Suprapubic skin (tissue), 4 donors: Measurements from ENCODE around the gene RERE. TPM values are rescaled to one million over a fixed set of nuclear protein-coding genes. Genes with fewer than 3 reads are reported as not detected.

Experiments
- DNase-seq, 2 donors: peaks; one replicate each; pipeline ENCODE4 v3.0.0-alpha.2; 2019; ENCODE audit warnings: low spot score in 2 of 2
- H3K27ac ChIP-seq: fragments of 200-600 bp; sonication (generic); one replicate; pipeline ENCODE4 v1.5.1; 2019
- H3K27me3 ChIP-seq: fragments of 200-600 bp; sonication (generic); one replicate; pipeline ENCODE4 v1.5.1; 2019
- H3K36me3 ChIP-seq: fragments of 200-600 bp; sonication (generic); one replicate; pipeline ENCODE4 v1.5.1; 2019
- H3K4me1 ChIP-seq: fragments of 200-600 bp; sonication (generic); one replicate; pipeline ENCODE4 v1.5.1; 2019
- H3K4me3 ChIP-seq: fragments of 200-600 bp; sonication (generic); one replicate; pipeline ENCODE4 v1.5.1; 2019; ENCODE audit warnings: mild to moderate bottlenecking
- H3K9me3 ChIP-seq: fragments of 200-600 bp; sonication (generic); one replicate; pipeline ENCODE4 v1.5.1; 2019
- CTCF ChIP-seq, 2 donors: fragments of 200-600 bp in 1 of 2; fragments of 450-650 bp in 1 of 2; sonication (generic) in 1 of 2; IDR thresholded peaks; one replicate each; pipeline ENCODE4 v1.5.1; 2016 to 2019; ENCODE audit warnings: antibody characterized with exemption in 2 of 2, mild to moderate bottlenecking in 1 of 2, moderate library complexity in 1 of 2
- EP300 ChIP-seq: sonication (generic); formaldehyde crosslinking; IDR thresholded peaks from one replicate; pipeline ENCODE4 v1.6.1; 2017; ENCODE audit warnings: antibody characterized with exemption
- POLR2A ChIP-seq, 2 donors: fragments of 450-650 bp; IDR thresholded peaks; one replicate each; pipeline ENCODE4 v1.6.1; 2017; ENCODE audit warnings: antibody characterized with exemption in 2 of 2, mild to moderate bottlenecking in 2 of 2, moderate library complexity in 2 of 2
- POLR2AphosphoS5 ChIP-seq, 3 donors: sonication (generic); formaldehyde crosslinking; IDR thresholded peaks; one replicate each; pipeline ENCODE4 v1.6.1; 2017; ENCODE audit warnings: antibody characterized with exemption in 3 of 3
- WGBS: methylation state at CpG from one replicate; pipeline ENCODE4 v1.1.5; 2018; 5-methylcytosine and 5-hydroxymethylcytosine counted together
- total RNA-seq, 4 donors: library from RNA; depleted of rRNA; stranded (reverse); fragments of >200 nt; gene quantifications; one replicate each; pipeline ENCODE4 v1.1.0, GENCODE V29; 2016

RERE gene
- total RNA-seq, 4 donors from 2014 or later = 43.4 to 113 (median 83.3) TPM

- H3K4me1 ChIP-seq = peaks cover 13% of the 10 kb centered on the region
- TF ChIP-seq CTCF (IDR thresholded peaks at IDR 0.05) (no peak), POLR2AphosphoS5 (IDR thresholded peaks at IDR 0.05) (no peak), POLR2A (IDR thresholded peaks at IDR 0.05) (no peak), EP300 (no peak)
- H3K27me3 ChIP-seq = no peaks in the 10 kb centered on the region
- DNase-seq = no peak
- no peak overlapping the region for H3K4me3 ChIP-seq
- WGBS = 81% methylated on average over 1 of the region's 1 CpG
- H3K9me3 ChIP-seq = no peaks in the 10 kb centered on the region
- no peak overlapping the region for H3K27ac ChIP-seq
- H3K36me3 ChIP-seq = no peaks in the 10 kb centered on the region
Measured at GRCh38 chr1:8586438-8586837, 231.0 kb downstream of the RERE start.

- Histone ChIP-seq H3K9me3 (no peaks in the 10 kb centered on the region), H3K36me3 (no peaks in the 10 kb centered on the region), H3K4me1 (no peaks in the 10 kb centered on the region), H3K27ac (no peak overlapping the region), H3K4me3 (no peak overlapping the region), H3K27me3 (no peaks in the 10 kb centered on the region)
- TF ChIP-seq EP300 (no peak), CTCF (IDR thresholded peaks at IDR 0.05) (no peak), POLR2A (IDR thresholded peaks at IDR 0.05) (no peak), POLR2AphosphoS5 (IDR thresholded peaks at IDR 0.05) (no peak)
- 86% methylated on average over 3 of the region's 3 CpGs for WGBS
- DNase-seq = no peak
Measured at GRCh38 chr1:8584316-8584715, 233.1 kb downstream of the RERE start.

GRCh38 chr1:8583031-8583430 lies 234.4 kb downstream of the RERE start:
- Histone ChIP-seq H3K27me3 (no peaks in the 10 kb centered on the region), H3K36me3 (no peaks in the 10 kb centered on the region), H3K4me3 (no peak overlapping the region), H3K4me1 (no peaks in the 10 kb centered on the region), H3K9me3 (no peaks in the 10 kb centered on the region), H3K27ac (no peak overlapping the region)
- no peak for DNase-seq
- WGBS = 88% methylated on average over 3 of the region's 3 CpGs
- TF ChIP-seq POLR2AphosphoS5 (IDR thresholded peaks at IDR 0.05) (no peak), EP300 (no peak), POLR2A (IDR thresholded peaks at IDR 0.05) (no peak), CTCF (IDR thresholded peaks at IDR 0.05) (no peak)

GRCh38 chr1:8580566-8580965 lies 236.9 kb downstream of the RERE start:
- no peak overlapping the region for H3K27ac ChIP-seq
- H3K9me3 ChIP-seq = no peaks in the 10 kb centered on the region
- H3K36me3 ChIP-seq = no peaks in the 10 kb centered on the region
- H3K4me3 ChIP-seq = no peak overlapping the region
- WGBS = 57% methylated on average over 4 of the region's 4 CpGs
- no peak for TF ChIP-seq EP300
- TF ChIP-seq POLR2AphosphoS5 (IDR thresholded peaks at IDR 0.05) = no peak
- no peak for TF ChIP-seq POLR2A (IDR thresholded peaks at IDR 0.05)
- TF ChIP-seq CTCF (IDR thresholded peaks at IDR 0.05) = no peak
- no peak for DNase-seq
- H3K27me3 ChIP-seq = no peaks in the 10 kb centered on the region
- H3K4me1 ChIP-seq = no peaks in the 10 kb centered on the region

- WGBS = 93% methylated on average over 5 of the region's 5 CpGs
- H3K36me3 ChIP-seq = no peaks in the 10 kb centered on the region
- no peaks in the 10 kb centered on the region for H3K9me3 ChIP-seq
- TF ChIP-seq POLR2A (IDR thresholded peaks at IDR 0.05) (no peak), EP300 (no peak), POLR2AphosphoS5 (IDR thresholded peaks at IDR 0.05) (no peak), CTCF (IDR thresholded peaks at IDR 0.05) (no peak)
- H3K27me3 ChIP-seq = no peaks in the 10 kb centered on the region
- H3K4me1 ChIP-seq = no peaks in the 10 kb centered on the region
- no peak for DNase-seq
- H3K27ac ChIP-seq = no peak overlapping the region
- H3K4me3 ChIP-seq = no peak overlapping the region
Measured at GRCh38 chr1:8578936-8579335, 238.5 kb downstream of the RERE start.
